NCI-H345 (cell line): ENCODE measurements around the gene UBE2V1.

ENCODE experiments used
- DNase-seq: peaks from one replicate; lab custom pipeline; 2025; lab: John Stamatoyannopoulos, UW

UBE2V1 gene

DNA sequence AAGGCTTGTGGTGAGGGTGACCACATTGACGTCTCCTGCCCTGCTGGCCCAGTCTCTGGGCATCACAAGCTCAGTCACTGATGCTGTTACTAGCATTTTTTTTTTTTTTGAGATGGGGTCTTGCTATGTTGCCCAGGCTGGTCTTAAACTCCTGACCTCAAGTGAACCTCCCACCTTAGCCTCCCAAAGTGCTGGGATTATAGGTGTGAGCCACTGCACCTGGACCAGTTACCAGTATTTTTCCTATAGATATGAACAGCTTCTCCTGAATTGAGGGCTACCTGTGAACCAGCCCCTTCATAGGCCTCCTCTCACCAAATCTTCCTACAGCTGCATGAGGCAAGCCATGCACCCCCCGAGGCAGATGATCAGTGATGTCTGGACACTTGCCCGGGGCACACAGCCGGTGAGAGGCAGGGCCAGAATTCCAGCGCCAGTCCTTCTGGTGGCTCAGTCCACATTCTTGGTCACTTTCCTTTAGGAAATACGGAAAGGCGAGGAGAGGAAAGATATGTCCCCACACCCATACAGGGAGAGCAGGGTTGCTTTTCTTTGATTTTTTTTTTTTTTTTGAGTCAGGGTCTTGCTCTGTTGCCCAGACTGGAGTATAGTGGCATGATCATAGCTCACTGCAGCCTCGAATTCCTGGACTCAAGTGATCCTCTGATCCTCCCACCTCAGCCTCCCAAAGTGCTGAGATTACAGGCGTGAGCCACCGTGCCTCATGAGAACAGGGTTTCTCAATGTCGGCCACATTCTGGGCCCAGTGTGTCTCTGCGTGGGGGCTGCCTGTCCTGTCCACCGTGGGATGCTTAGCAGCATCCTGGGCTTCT, 50.7 kb downstream of the UBE2V1 start:
- no peak for DNase-seq

DNA sequence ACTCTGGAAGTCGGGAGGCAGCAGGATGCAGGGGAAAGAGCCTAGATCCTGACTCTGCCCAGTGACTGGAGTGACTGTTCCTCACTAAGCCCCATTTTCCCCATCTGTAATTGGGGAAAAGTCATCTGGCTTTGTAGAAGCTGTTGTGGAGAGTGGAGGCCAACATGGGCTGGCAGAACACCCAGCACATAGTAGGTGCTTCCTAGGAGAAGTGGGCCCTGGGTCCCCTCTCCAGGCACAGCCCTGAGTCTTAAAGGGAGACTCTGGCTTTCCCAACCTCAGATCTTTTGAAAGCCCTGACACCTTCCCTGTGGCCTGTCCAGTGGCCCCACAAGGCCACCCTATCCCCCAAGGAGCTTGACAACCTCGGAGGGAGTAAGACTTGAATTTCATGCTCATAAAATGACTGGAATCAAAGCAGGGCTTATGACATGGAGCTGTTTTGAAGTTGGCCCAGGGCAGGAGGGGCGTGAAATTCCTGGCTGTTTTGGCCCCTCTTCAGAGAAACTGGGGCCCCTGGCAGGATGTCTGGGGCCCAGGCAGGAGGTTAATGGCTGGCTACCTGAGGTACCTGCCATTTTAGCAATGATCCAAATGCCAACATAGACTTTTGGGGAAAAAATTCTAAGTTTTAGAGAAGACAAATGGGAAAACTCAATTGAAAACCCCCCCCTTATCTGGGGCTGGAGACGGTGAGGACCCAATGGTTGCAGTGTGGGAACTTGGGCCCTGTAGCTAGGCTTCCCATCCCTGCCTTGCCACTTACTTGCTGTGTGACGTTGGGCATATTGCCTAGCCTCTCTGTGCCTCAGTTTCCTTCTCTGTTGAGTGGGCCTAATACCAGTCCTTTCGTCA, 51.6 kb downstream of the UBE2V1 start:
- no peak for DNase-seq

DNA sequence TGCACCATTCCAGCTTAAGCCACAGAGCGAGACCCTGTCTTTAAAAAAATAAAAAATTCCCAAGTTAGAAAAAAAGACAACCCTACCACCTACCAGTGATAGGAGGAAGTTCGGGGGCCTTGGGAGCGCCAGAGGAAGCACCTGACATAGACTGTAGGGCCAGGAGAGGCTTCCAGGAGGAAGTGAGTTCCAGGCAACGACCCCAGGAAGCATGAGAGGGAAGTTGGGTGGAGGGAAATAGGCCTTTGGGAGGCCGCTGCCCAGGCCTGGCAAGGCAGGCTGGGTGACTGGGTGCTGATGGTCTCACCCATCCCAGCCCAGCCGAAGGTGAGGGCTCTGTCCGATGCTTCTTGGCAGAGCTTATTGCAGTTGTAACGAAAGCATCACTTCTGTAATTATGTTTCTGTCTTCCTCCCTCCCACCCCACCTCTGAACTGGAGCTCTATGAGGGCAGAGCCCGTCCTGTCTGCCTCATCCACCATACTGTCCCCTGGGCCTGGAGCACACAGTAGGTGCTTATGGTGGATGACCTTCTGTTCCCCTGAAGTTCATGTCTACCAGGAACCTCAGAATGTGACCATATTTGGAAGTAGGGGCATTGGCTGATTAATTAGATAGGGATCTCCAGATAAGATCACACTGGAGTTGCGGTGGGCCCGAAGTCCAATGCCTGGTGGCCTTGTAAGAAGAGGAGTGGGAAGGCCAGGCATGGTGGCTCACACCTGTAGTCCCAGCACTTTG, 54.1 kb downstream of the UBE2V1 start:
- DNase-seq = no peak

DNA sequence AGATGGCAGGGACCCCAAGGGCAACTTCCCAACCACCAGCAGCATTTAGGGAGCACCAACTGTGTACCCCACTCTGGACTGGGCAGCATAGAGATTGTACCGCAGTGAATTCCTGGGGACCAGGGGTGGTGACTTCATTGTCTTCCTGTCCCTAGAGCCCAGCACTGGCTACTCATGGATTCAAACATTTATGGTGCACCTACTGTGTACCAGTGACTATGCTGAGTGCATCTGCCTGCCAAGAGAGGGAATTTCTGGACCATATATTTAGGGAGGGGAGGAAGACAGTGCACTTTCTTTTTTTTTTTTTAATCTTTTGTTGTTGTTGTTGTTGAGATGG, 55.3 kb downstream of the UBE2V1 start:
- DNase-seq = no peak

DNA sequence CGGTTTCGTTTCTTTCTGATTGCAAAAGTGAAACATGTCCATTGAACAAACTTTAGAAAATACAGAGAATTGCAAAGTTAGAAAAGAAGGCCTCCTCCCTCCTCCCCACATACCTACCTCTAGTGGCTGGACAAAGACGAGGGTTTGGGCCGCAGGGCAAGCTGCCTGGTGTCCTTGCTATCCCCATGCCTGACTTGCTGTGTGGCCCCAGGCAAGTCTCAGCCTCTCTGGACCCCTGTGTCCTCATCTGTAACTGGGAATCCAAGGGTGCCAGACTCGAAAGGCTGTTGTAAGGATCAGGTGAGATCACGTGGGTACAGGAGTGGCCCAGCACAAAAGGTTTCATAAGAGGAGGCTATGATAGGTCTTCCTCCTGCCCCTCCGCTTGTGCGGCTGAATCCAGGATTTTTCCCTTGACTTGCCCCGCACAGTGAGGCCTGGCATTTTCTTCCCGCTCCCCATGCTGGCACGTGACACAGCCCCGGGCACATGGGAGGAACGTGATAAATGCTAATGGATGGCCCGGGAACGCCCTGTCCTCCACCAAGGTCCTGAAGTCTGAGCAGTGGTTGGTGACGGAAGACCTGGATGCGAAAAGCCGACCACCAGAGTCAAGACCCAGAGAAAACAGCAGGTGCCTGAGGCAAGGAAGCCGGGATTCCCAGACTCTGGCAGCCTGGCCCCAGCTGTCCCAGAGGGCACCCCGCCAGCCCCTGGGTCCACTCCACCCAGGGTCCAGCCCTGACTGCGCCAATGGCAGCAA, 55.8 kb downstream of the UBE2V1 start:
- DNase-seq = no peak

DNA sequence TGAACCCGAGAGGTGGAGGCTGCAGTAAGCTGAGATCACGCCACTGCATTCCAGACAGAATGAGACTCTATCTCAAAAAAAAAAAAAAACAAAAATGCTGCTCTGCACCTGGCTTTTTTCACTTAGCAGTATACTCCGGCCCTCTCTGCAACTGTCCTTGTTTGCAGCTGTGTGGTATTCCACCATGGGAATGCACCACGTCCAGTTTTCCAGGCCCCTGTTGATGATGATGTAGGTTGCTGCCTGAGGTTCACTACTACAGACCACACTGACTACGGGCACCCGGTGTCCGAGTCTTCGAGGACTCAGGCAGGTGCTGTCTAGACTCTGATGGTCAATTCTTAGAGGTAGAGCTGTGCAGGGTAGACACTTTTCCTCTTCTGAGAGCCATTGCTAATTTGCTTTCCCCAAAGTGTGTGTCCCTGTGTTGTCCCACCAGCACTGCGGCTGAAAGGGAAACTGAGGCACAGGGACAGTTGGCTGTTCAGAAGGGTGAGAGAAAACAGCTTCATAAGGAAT, 56.5 kb downstream of the UBE2V1 start:
- DNase-seq = no peak

DNA sequence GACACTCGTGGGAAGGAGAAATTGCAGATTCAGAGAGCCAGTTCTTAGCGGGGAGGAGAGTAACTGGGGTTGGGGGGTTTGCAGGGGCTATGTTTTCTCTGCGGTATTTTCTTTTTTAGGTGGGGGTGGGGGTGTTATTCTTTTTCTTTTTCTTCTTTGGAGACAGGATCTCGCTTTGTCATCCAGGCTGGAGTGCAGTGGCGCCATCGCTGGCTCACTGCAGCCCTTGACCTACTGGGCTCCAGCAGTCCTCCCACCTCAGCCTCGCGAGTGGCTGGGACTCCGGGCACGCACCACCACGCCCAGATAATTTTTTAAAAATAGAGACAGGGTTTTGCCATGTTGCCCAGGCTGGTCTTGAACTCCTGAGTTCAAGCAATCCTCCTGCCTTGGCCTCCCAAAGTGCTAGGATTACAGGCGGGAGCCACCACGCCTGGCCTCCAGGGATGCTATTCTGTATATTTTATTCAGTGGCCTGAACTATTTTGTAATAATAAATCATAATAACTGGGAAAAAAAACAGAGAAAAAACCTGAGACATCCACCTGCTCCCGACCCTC, 57.3 kb downstream of the UBE2V1 start:
- no peak for DNase-seq

DNA sequence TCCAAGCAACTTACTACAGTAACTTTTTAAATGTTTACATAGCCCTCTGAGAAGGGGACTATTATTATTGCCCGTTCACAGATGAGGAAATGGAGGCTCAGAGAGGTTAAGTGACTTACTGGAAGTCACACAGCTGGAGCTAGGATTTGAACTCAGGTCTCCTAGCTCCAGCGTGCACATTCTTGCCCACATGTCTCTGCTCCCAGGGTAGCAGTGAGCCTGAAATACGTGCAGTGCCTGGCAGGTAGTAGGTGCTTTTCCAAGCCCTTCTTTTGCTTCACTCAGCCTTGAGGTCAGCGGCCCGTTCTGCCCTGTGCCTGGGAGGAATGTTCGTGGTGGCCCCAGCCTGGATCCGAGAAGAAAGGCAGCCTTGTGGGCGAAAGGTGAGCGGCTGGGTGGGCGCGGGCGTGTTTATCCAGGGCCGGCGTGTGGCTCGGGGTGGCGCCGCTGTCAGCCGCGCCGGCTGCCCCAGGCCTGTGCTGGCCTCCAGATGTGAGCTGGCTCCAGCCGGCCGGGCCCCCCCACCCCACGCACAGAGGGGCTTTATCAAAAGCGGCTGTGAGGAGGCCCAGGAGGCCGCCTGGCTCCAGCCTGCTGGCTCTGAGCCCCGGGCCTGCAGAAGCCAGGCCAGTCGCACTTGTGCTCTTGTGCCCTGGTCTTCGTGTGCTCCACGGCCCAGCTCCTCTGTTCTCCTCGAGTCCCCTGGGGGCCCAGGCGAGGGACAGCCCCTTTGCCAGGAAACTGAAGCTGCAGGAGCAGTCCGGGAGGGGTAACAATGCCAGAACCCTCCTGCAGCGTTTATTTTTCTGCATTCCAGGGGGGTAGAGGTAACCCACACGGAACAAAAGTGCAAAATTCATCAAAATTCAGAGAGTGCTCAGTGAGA, 58.1 kb downstream of the UBE2V1 start:
- no peak for DNase-seq

DNA sequence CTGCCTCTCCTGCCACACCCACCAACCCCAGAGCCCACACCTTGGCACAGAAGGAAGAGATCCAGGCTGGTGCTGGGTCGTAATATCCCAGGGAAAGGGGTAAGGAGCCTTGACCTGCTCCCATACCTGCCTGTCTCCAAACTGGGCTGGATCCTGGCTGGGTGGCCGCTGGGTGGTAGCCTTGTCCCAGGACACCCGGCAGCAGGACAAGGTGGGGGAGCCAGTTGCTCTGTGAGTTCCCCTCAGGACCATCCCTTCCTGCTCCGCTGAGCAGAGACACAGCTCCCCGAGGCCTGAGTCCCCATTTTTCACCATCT, 58.8 kb downstream of the UBE2V1 start:
- no peak for DNase-seq

DNA sequence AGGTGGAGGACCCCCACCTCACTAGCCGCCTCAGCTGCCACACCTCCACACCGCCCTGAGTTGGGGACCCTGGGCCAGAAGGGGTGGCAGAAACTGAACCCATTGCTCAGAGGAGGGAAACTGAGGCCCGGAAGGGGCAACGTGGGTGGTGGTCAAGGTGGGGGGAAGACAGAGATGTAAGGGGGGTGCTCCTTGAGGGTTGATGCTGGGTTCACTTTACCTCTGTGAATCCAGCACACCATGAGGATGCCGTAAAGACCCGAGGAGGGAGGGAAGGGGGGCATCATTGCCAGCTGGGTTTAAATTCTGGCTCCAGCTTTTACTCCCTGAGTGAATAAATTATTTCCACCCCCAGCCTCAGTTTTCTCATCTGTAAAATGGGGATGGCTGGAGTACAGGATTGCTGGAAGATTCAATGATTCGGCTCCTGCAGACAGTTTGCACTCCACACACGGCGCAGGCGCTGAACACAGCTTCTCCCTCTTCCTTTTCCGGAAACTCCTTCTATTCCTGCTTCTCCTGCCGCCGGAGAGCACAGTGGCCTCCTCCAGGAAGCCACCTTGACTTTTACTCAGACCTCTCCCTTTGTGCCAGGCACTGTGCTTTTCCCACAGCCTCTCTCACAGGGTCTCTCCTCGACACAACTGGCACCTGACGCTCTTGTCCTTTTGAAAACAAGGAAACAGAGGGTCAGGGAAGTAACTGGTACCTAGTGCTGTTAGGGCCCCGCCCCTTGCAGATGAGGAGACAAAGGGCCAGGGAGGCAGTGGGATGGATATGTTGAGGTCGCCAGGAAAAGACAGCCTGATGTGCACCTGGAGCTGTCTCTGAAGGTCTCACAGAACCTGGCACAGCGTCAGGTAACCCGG, 59.4 kb downstream of the UBE2V1 start:
- no peak for DNase-seq

DNA sequence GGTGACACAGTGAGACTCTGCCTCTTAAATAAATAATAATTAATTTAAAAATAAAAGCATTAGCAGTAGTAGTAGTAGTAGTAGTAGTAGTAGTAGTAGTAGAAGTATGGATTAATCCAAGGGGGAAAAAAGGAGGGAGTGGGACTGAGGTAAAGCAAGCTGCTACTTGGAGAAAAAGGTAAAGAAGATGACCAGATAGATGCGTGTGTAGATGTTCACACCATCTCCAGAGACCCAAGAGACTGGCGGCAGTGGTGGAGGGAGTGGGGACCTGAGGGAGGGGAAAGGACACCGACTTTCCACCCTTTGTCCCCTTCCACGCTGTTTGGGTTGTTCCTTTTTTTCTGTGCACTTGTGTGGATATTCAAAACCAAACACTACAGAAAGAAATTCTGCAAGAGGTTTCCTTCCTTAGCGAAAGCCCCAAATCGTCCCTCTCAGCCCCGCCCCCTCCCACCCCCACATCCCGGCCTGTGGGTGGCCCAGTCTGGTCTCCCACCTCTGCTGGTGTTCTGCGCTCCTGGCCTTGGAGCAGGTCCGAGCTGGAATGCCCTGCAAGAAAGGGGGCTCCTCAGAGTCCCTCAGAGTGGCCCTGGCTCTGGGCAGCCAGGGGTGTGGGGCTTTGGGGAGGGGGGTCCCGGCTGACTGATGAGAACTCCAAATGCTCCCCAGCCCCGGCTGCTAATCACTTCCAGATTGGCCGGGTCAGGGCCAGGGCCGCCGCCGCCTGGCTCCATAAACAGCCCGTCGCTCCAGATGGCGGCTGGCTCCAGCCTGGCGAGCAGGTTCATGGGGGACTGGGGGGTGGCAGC, 60.2 kb downstream of the UBE2V1 start:
- DNase-seq = no peak

DNA sequence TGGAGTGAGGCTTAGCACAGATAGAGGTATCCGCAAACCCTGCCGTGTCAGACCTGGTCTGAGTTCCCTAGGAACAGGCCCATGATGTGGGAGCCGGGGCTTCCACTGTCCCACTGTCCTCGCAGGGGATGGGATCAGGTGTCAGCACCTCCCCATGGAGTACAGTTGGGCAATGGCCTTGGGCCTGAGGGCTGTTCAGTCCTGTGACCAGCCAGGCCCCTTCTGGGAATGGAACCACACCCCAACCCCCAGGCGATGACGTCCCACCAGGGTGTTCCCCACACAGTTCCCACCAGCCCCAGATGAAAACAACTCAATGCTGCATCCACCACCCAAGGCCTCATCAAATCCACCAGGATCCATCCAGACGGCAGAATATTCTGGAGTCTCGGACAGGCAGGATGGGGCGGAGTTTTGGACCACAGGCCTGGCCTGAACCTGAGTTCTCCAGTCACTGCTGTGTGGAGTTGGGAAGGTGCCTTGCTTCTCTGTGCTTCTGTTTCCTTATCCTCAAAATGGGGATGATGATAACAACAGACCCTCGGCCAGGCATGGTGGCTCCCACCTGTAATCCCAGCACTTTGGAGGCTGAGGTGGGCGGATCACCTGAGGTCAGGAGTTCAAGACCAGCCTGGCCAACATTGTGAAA, 62.2 kb downstream of the UBE2V1 start:
- no peak for DNase-seq

DNA sequence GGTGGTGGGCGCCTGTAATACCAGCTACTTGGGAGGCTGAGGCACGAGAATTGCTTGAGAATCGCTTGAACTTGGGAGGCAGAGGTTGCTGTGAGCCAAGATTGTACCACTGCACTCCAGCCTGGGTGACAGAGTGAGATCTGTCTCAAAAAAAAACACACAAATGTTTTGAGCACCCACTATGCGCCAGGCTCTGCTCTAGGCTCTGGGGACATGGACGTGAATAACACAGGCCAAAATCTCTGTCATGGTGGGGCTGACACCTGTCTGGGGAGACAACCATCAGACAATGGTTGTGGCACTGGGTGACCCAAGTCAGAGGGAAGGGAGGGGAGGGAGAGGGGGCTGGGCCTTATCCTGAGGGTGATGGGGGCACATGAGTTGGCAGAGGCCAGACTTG, 62.7 kb downstream of the UBE2V1 start:
- no peak for DNase-seq

DNA sequence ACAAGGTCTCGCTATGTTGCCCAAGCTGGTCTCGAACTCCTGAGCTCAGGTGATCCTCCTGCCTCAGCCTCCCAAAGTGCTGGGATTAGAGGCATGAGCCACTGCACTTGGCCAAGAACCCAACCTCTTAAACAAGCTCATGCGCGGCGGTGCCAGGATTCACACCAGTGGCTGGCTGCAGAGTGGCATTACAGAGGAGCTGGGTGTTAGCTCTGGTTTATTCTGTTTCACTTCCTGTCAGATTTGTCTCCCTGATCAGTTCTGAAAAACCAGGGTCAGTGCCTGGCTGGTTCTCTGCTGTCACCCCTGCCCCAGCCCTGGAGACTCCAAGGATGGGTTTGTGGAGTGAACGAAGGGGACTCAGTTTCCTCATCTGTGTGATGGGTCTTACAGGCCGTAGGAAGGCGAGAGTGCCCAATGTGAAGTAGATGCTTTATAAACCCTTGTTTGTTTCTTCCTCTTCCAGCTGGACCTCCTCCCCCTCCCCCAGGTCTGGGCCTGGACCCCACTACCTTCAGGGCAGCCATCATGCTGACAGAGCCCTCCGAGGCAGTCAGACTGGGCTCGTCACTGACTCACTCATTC, 63.4 kb downstream of the UBE2V1 start:
- no peak for DNase-seq

DNA sequence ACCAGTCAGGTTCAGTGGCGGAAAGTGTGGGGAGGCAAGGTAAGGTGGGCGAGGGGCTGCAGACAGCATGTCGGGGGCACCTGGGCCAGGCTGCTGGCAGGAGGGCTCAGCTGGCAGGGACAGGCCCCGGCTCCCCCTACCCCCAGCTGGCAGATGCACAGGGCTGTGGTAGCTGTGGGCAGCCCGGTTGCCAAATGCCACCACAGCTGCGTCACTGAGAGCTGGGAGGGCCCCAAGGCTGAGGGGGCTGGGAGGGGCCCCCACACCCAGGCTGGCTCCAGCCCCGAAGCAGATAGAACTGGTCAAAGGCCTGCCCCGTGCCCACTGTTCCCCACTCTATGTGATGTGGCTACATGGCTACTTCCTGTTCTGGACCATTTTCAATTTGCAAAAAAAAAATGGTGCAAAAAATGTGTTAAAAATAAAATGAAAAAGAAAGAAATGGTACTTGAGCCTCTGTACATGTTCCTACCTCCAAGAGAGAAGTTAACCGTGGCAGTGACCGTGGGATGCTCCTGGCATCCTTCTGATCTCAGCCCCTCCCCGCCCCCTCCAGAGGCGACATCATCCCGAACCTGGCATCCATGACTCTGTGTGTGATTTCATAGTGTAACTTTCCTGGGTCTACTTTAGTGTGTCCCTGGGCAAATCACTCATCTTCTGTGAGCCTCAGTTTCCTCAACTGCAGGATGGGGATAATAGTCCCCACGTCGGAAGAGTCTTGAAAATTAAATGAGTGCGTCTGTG, 64.4 kb downstream of the UBE2V1 start:
- no peak for DNase-seq

DNA sequence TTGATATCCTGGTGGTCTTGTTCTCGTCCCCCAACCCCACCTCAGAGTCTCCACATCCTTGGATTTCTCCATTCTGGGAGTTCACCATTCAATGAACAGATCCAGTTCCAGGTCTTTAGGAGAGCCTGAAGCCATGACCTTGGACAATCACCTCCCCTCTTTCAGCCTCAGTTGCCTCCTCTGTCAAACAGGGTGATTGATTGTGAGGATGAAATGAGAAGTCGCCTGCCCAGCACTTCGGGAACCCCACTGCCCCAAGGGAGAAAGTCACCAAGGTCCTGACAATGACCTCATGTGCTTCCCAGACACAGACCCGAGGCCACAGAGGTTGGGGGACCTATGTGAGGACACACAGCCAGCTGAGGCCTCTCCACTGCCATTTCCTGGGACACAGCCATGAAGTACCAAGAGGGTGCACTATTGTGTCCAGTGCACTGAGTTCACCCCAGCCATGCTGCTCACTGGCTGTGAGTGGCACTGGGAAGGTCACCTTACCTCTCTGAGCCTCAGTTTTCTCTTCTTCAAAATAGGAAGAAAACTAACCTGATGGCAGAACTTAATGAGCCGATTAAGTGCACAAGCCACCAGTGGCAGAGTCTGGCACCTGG, 68.5 kb downstream of the UBE2V1 start:
- no peak for DNase-seq
